Gastrocnemius medialis (tissue), 4 donors: ENCODE data around the gene CPEB1. TPM values are rescaled to one million over a fixed set of nuclear protein-coding genes. Genes with fewer than 3 reads are reported as not detected.

Experiments
- total RNA-seq, 4 donors: library from RNA; depleted of rRNA; stranded (reverse); fragments of >200 nt; gene quantifications; one replicate each; pipeline versions ENCODE4 v1.1.0 to v1.2.3, GENCODE V29; 2016

Gene CPEB1
- total RNA-seq, 4 donors from 2014 or later, result 0.69 to 3.9 (median 2.7) TPM

Other genes starting within 250 kb of the CPEB1 start
- gene GOLGA6L9, start 217.5 kb downstream of the CPEB1 start, total RNA-seq, result 1 to 10 TPM; 1.4 to 3.4 (median 1.8) TPM
- 1,000 to 10,000 TPM; 1,547 to 2,112 (median 1,667) TPM for gene RPS17, start 106.9 kb downstream of the CPEB1 start, total RNA-seq
- under 1 TPM in 1 of 4 donors, not detected in 3; 0.32 TPM for gene AP3B2, start 62.5 kb upstream of the CPEB1 start, total RNA-seq
- gene FSD2, start 158.7 kb upstream of the CPEB1 start, total RNA-seq, result 10 to 100 TPM in 1 of 4 donors, 1 to 10 TPM in 3; 3.9 to 18.5 (median 6.6) TPM
- 10 to 100 TPM; 14.1 to 22.1 (median 21.8) TPM for gene WHAMM, start 162.3 kb upstream of the CPEB1 start, total RNA-seq